ENCODE results near the gene FAM209B. TPM values are rescaled to one million over a fixed set of nuclear protein-coding genes. Genes with fewer than 3 reads are reported as not detected.
"Not testable (repeated sequence)": the region's sequence is repeated elsewhere in the genome, so short reads cannot be mapped to it uniquely, and the experiment has no call there.

Gene FAM209B
- total RNA-seq, 6 experiments from 2014 or later, result 0.44 TPM; not detected in 5

- no peaks in the 10 kb centered on the region for H3K36me3 ChIP-seq
- H3K9me3 ChIP-seq, result no peaks in the 10 kb centered on the region
- 36% methylated on average over 5 of the region's 6 CpGs for WGBS (ENCODE audit: insufficient coverage, low coverage, low lambda C conversion rate, missing lambda C conversion rate)
- no peak overlapping the region for H3K27ac ChIP-seq
- intact Hi-C loops (cut with DNase I), result no loop called here
- no peaks in the 10 kb centered on the region for H3K27me3 ChIP-seq
- ATAC-seq, result no peak
- DNase-seq, result no peak
- H3K4me3 ChIP-seq, result no peak overlapping the region
- no peak for TF ChIP-seq POLR2A (IDR thresholded peaks at IDR 0.05)
- TF ChIP-seq, protein P1, sequence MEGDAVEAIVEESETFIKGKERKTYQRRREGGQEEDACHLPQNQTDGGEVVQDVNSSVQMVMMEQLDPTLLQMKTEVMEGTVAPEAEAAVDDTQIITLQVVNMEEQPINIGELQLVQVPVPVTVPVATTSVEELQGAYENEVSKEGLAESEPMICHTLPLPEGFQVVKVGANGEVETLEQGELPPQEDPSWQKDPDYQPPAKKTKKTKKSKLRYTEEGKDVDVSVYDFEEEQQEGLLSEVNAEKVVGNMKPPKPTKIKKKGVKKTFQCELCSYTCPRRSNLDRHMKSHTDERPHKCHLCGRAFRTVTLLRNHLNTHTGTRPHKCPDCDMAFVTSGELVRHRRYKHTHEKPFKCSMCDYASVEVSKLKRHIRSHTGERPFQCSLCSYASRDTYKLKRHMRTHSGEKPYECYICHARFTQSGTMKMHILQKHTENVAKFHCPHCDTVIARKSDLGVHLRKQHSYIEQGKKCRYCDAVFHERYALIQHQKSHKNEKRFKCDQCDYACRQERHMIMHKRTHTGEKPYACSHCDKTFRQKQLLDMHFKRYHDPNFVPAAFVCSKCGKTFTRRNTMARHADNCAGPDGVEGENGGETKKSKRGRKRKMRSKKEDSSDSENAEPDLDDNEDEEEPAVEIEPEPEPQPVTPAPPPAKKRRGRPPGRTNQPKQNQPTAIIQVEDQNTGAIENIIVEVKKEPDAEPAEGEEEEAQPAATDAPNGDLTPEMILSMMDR (IDR thresholded peaks at IDR 0.05), result no peak
- H3K4me1 ChIP-seq, result no peaks in the 10 kb centered on the region
These were observed 25.9 kb downstream of the FAM209B start for GRCh38 chr20:56558968-56559367.

GRCh38 chr20:56564526-56564925, 31.5 kb downstream of the FAM209B start:
- H3K4me1 ChIP-seq; H3K27ac ChIP-seq; H3K36me3 ChIP-seq; intact Hi-C loops (cut with DNase I); H3K9me3 ChIP-seq; H3K27me3 ChIP-seq; ATAC-seq; DNase-seq; H3K4me3 ChIP-seq: not testable (repeated sequence)
- WGBS (ENCODE audit: insufficient coverage, low coverage, low lambda C conversion rate, missing lambda C conversion rate), result 87% methylated on average over 6 of the region's 6 CpGs

GRCh38 chr20:56565511-56565910, 32.5 kb downstream of the FAM209B start:
- Histone ChIP-seq H3K4me3 (no peak overlapping the region), H3K27me3 (no peaks in the 10 kb centered on the region), H3K27ac (no peak overlapping the region), H3K36me3 (no peaks in the 10 kb centered on the region), H3K4me1 (no peaks in the 10 kb centered on the region), H3K9me3 (no peaks in the 10 kb centered on the region)
- ATAC-seq, result no peak
- WGBS (ENCODE audit: insufficient coverage, low coverage, low lambda C conversion rate, missing lambda C conversion rate), result 68% methylated on average over 4 of the region's 4 CpGs
- DNase-seq, result no peak
- TF ChIP-seq, protein P1 (IDR thresholded peaks at IDR 0.05), result no peak
- no peak for TF ChIP-seq POLR2A (IDR thresholded peaks at IDR 0.05)
- intact Hi-C loops (cut with DNase I), result no loop called here

- H3K36me3 ChIP-seq, result no peaks in the 10 kb centered on the region
- intact Hi-C loops (cut with DNase I), result no loop called here
- H3K4me3 ChIP-seq, result no peak overlapping the region
- DNase-seq (no peak), ATAC-seq (no peak)
- no peaks in the 10 kb centered on the region for H3K4me1 ChIP-seq
- no peaks in the 10 kb centered on the region for H3K9me3 ChIP-seq
- no peaks in the 10 kb centered on the region for H3K27me3 ChIP-seq
- TF ChIP-seq, protein P1 (IDR thresholded peaks at IDR 0.05), result no peak
- TF ChIP-seq POLR2A (IDR thresholded peaks at IDR 0.05), result no peak
- WGBS (ENCODE audit: insufficient coverage, low coverage, low lambda C conversion rate, missing lambda C conversion rate), result 63% methylated on average over 3 of the region's 3 CpGs
- H3K27ac ChIP-seq, result no peak overlapping the region
These were observed 33.6 kb downstream of the FAM209B start for GRCh38 chr20:56566621-56567020.

- Histone ChIP-seq H3K36me3 (no peaks in the 10 kb centered on the region), H3K9me3 (no peaks in the 10 kb centered on the region), H3K27ac (no peak overlapping the region), H3K27me3 (no peaks in the 10 kb centered on the region), H3K4me3 (no peak overlapping the region), H3K4me1 (no peaks in the 10 kb centered on the region)
- DNase-seq (no peak), ATAC-seq (no peak)
- TF ChIP-seq, protein P1 (IDR thresholded peaks at IDR 0.05), result no peak
- TF ChIP-seq POLR2A (IDR thresholded peaks at IDR 0.05), result no peak
- WGBS (ENCODE audit: insufficient coverage, low coverage, low lambda C conversion rate, missing lambda C conversion rate), result 40% methylated on average over 2 of the region's 2 CpGs
- intact Hi-C loops (cut with DNase I), result no loop called here
These were observed 37.8 kb downstream of the FAM209B start for GRCh38 chr20:56570832-56571231.
